GM19372 (cell line): ENCODE measurements around the gene CTSW.

Experiments
- ATAC-seq: cut with Tn5 transposase; IDR thresholded peaks from one replicate; pipeline ENCODE4 v1.9.1; 2021; ENCODE audit warnings: mild to moderate bottlenecking, low read depth, moderate library complexity; ENCODE audit not compliant: unreplicated experiment

Gene CTSW

DNA sequence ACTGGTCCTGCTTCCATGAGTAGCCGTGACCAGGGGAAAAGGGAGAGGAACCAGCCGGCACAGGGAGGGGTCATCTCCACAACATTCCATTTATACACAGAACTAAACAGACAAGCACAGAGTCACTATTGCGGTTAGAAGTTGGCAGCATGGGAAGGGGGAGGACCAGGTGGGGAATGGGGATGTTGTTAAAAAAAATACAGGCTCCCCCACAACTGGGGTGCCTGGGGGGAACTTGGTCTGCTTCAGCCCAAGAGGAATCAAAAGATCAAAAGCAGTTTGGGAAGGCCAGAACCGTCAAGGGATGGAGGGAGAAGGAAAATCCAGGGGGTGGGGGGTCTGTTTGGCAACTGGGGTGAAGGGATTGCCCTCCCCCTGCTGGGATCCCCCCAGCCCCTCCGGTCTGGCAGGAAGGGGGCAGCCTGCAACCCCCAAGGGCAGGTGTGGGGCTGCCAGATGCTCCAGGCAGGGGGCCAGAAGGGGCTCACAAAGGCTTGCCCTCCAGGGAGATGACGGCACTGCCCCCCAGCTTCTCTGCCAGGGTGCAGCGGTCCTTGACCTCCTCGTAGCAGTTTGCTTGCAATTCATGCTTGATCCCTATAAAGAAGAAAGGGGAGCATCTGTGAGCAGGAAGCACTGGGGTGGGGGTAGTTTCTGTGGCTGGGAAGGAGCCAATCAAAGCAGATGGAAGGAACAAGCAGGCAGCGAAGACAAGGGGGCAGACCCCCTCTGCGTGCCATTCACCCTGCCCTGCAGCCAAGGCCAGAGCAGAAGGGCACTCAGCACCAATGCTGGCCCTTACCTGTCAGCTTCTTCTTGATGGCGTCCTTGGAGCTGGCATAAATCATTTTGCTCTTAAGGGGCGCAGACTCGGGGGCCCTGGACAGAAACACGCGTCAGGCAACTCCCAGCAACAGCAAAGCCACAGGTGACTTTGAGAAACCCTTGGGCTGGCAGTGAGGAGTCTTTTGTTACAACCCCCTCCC, 24.5 kb upstream of the CTSW start:
- no peak for ATAC-seq

DNA sequence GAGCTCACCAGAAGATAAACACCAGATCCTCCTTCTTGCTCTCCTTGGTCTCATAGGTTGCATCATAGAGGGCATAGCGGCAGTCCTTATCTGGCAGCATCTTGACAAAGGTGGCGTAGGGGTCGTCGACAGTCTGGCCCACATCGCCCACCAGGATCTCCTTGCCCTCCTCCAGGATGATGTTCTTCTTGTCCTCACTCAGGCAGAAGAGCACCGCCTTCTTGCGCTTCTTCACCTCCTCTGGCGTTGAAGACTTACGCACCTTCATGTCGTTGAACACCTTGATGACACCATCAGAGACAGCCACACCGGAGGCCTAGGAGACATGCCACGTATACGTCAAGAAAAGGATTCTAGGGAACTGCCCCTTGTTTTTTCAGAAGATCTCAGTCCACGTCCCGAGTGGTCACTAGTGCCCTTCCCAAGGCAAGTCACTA, 23.7 kb upstream of the CTSW start:
- no peak for ATAC-seq

DNA sequence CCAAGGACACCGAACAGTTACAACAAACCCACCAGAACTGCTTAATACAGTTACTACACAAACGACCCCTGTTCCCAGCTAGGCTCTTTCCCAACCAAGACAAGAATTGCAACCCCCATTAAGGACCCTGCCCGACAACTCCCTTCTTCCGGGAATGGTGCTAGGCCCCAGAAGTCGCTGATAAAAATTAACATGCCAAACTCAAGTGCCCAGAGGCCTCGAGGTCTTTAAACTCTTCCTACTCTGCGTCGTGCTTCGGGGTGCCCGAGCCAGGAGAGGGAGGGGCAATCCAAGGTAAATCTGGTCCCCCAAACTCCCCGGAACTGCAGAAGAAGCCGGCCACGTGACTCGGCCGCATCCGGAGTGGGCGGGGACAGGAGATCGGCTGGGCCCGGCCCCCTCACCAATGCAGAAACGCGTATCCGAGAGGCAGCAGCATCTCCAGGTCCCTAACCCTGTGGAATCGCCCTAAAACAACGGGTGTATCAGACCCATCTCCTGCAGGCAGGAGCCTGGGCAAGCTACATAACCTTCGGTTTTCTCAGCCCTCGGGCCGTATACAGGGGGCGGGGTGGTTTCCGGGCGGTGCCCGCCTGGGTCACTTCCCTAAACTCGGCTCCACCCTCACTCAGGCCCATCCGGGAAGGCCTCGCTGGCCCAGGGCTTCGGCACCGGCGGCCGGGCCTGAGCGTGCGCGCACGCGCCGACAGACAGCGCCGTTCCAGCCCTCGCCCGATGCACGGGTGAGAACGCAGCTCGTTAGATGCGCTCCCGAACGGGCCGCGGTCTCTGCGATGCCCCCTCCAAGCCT, 22.7 kb upstream of the CTSW start:
- ATAC-seq: peak; percentile 16

DNA sequence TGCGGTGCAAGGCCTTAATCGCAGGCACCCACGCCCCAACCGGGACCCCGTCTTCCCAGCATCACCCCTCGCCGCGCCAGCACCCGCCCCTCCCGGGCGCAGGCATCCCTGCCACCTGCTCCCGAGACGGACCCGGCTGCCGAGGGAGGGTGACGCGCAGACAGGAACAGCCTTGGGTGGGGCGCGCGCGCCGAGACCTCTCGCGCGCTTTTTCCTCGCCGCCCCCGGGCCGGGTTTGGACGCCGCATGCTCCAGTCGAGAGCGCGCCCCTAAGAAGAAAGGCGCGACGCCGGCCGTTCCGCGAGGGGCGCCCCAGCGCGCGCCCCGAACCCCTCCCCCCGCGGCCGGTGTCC, 22.2 kb upstream of the CTSW start:
- ATAC-seq: peak; percentile 1

DNA sequence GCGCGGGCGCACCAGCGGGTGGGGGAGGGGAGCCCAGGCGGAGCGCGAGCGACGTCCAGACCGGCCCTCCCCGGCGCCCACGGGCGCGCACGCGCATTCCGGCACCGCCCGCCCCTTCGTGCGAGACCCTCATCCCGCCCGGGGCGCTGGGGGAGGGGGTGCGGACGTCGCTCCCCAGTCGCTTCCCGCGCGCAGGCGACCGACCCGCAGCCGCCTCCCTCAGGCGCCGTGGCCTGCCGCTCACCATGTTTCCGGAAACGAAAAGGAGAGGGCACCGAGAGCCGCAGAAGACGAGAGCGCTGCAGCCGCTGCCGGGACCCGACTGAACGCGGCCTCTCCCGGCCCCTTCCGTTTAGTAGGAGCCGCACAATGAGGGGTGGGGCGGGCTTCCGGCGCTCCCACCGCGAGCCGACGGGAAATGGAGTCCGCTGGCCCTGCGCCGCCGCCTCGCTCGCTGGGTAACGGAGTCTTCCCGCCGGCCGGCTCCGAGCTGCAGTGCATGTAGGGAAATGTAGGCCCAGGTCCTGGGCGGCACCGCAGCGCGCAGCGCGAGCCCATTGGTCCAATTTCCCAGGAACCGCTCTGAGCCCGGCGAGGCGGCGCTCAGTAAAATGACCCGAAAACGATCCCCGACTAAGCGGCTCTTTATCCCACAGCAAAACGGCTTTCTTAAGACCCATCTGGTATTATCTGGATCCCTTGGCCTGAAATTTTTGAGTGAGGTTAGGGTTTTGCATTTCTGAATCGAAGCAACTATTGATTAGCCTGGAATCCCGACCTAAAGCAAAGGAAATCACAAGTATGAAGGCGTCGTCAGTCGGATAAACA, 21.6 kb upstream of the CTSW start, which contains the start of gene CFL1:
CFL1 (minus strand) TSS at position 328 of the 828 bp plus-strand sequence; CDS start at position 247, 81 bp downstream.
- peak; percentile 44 for ATAC-seq

DNA sequence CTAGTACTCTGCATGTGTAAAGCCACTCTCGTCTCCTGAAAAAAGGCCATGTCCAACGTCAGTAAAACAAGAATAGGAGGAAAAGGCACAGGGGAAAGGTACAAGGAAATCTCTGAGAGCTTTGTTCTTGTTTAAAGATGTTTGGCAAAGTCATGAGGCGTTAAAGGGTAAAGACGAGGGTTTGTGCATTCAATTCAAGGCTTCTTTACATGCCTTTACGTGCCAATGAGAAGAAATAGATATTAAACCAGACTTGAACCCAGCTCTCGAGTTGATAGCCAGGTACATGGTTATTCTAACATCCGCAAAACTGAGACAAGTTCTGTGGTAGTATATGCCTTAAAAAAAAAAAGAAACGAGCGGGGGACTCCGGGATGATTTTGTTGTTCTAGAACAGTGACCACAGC, 21.0 kb upstream of the CTSW start:
- ATAC-seq: no peak

DNA sequence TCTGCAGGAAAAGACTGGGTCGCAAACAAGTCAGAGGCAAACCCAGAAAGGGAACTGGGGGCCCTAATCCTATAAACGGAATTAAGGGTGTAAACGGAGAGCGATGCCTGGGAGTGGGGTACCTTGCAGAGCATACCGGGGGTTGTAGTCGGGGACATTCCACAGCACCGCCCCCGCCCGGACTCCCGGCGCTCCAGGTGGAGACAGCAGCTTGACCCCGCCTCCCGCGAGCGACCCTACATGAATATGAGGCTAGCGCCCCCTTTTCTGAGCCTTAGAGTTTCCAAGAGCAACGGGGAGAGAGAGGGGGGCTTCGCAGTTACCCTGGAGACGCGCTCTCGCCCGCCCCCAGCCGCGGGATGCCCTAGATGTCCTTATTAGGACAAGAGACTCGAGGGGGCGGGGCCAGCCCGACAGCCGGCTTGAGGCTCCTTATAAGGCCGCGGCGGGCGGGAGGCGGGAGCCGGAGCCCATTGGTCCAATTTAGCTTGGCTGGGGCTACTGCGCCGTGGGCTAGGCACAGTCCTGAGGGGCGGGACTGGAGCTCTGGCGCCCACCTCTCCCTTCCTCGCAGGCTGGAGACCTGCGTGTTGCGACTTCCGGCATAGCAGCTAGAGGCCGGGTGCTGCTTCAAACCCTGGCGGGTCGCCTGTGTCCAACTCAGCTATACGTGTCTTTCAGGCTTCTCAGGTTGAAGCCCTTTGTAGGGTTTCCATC, 20.4 kb upstream of the CTSW start:
- peak; percentile 48 for ATAC-seq

DNA sequence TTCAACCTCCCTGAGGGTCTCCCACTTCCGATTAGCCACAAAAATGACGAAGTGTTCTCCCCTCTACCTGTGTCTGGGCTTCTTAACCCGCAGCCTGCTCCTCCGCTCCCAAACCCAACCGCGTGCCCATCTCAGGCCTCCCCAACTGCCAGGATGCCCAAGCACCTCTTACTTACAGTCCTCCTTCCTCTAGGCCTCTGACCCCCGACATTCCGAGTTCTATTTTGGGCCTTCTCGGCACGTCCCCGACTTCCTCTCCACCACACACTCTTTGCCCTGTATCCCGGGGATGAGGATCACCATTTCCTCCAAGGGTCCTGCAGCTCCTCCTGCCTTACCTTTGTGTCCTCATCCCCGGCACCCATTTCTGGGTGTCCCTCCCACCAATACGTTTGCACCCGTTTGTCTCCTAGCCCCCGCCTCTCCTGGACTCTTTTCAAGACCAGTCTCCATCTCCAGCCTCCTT, 19.8 kb upstream of the CTSW start:
- ATAC-seq: no peak

DNA sequence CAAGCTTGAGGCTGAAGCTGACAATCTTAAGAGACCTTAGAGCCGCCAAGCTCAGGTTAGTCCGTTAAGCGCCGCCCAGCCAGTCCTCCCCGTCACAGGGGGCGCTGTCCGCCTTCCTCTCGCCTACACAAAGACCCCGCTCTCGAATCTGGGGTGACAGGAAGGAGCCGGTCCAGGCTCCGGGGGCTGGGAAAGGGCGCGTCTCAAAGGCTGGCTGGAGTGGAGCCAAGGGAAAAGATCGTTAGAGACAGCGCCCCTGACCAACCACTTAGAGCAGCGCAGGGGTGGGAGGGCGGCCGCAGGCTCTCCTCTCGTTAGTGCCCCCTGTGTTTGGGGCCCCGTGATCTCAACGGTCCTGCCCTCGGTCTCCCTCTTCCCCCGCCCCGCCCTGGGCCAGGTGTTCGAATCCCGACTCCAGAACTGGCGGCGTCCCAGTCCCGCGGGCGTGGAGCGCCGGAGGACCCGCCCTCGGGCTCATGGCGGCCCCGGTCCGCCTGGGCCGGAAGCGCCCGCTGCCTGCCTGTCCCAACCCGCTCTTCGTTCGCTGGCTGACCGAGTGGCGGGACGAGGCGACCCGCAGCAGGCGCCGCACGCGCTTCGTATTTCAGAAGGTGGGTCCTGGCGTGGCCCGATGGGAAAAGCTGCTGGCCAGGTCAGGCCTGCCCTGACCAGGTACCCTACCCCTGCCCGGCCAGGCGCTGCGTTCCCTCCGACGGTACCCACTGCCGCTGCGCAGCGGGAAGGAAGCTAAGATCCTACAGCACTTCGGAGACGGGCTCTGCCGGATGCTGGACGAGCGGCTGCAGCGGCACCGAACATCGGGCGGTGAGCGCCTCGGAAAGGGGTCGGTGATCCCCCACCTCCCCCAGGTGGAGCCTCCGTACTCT, 19.1 kb upstream of the CTSW start, which contains the start of gene MUS81:
MUS81 (plus strand) TSS at position 156 of the 887 bp plus-strand sequence; CDS start at position 477, 321 bp downstream.
- ATAC-seq: no peak

DNA sequence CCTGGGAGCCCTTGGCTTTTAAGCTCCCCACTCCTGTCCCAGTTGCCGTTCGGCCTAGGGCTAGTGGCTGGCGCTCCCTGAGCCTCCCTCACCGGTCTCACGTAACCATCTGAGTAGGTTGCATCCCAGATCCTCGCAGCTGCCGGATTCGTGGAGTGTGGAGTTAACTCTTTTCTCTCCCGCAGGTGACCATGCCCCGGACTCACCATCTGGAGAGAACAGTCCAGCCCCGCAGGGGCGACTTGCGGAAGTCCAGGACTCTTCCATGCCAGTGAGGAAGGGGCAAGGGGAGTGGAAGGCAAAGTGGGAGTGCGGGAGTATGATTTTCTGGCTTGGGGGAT, 18.5 kb upstream of the CTSW start:
- no peak for ATAC-seq

DNA sequence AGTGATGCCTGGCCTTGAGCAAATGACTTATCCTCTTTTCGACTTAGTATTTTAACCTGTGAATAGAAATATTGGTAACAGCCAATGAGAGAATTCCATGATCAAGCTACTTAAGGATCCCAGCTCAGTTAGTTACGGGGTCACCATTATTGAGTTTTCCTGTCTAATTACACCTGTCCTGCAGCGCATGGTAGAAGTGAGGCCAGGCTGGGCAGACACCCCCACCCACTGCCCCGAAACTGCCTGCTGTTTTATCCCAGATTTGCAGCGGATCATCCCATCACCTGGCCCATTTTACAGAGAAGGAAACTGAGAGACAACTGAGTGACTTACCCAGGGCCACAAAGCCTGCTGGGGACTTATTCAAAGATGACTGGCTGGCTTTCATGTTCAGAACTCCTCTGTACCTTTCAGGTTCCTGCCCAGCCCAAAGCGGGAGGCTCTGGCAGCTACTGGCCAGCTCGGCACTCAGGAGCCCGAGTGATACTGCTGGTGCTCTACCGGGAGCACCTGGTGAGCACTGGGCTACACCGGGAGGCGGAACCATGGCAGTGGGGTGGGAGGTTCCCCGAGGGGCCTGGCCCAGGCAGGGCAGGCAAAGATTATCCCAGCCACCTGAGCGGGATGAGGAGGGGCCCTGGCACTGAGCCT, 18.0 kb upstream of the CTSW start:
- ATAC-seq: no peak

DNA sequence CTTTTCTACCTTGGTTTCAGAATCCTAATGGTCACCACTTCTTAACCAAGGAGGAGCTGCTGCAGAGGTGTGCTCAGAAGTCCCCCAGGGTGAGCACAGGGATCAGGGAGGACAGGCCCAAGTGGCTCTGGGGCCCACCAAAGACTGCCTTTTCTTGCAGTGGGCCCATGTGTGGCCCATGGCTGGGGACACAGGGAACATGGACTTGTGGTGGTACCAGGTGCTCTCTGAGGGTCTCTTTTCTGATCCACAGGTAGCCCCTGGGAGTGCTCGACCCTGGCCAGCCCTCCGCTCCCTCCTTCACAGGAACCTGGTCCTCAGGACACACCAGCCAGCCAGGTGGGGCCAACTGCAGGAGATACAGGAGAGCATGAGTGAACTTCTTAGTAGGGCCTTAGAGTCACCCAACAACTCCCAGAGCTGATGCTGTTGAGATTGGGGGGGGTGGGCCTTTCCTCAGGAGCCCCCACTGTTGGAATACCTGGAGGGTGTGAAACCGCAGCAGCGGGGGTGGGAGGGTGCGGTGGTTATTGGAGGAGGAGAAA, 17.4 kb upstream of the CTSW start:
- no peak for ATAC-seq

DNA sequence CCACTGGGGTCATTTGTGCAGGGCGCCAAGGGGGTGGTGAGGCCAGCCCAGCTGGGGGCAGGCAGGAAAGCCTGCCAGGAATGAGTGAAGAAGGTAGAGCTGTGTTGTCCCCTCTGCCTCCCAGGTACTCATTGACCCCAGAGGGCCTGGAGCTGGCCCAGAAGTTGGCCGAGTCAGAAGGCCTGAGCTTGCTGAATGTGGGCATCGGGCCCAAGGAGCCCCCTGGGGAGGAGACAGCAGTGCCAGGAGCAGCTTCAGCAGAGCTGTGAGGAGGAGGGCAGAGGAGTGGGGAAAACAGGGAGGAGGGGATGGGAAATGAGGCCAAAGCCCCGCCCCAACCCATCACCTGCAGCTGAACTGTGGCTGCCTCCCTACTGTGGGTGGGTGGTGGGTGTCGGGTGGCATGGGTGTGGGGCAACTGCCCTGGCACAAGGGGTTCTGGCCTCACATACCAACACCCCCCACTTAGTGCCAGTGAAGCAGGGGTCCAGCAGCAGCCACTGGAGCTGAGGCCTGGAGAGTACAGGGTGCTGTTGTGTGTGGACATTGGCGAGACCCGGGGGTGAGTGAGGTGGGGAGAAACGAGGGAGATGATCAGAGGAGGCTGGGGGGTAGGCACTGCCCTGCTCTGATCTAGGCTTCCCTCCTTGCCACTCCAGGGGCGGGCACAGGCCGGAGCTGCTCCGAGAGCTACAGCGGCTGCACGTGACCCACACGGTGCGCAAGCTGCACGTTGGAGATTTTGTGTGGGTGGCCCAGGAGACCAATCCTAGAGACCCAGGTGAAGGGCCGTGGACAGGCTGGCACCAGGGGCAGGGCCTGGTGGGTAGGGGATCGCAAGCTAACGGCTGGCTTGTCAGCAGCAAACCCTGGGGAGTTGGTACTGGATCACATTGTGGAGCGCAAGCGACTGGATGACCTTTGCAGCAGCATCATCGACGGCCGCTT, 16.4 kb upstream of the CTSW start:
- ATAC-seq: no peak

DNA sequence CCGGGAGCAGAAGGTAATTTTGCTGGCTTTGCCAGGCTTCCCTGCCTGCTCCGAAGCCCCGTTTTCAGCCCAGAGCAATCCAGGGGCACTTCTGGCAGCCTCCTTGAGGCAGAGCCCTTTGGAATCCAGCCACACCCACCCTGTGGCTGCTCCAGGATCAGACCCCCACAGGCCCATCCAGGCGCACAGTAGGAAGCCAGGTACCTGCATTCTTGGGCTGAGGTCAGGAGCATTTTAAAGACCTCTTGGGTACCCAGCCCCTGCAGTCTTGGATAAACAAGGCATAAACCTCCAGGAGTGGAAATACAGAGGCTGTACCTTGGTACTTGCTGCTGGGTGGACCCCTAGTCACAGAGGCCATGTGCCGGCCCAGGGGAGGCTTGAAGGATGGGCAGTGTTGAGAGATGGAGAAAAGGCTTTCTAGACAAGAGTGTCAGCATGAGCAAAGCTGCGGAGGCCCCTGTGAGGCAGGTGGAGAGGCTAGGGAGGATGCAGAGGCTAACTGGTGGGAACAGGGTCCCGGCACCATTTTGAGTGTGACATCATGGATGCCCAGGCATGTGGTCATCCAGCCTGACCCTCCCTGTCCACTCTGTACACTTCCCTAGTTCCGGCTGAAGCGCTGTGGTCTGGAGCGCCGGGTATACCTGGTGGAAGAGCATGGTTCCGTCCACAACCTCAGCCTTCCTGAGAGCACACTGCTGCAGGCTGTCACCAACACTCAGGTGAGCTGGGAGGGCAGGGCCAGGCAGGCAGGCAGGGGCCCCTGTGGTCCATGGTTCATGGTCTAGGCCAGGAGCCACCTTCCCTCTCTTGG, 15.5 kb upstream of the CTSW start:
- no peak for ATAC-seq

DNA sequence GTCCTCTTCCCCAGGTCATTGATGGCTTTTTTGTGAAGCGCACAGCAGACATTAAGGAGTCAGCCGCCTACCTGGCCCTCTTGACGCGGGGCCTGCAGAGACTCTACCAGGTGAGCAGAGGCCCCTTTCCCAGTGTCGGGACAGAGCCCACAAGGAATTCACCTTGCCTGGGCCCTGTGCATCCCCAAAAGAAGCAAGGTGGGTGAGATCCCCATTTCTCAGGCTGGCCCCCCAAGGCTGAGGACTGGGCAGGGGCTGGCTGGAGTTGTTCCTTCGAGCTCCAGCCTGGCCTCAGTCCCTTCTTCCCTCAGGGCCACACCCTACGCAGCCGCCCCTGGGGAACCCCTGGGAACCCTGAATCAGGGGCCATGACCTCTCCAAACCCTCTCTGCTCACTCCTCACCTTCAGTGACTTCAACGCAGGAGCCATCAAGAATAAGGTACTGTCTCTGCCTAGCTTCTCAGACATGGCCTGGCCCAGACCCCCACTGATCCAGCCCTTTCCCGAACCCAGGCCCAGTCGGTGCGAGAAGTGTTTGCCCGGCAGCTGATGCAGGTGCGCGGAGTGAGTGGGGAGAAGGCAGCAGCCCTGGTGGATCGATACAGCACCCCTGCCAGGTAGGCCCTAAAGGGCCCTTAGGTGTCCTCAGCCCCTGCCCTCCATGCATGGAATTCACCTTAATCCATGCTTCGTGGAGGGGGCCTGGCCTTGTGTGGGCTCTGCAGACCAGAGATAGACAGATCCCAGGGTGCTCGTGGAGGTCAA, 14.7 kb upstream of the CTSW start:
- ATAC-seq: no peak
